HG02884 (cell line): ENCODE data around the gene HLA-B.
A peak's percentile ranks its signal among the peaks of the same experiment; 100 is the strongest.
"Not testable (repeated sequence)": the region's sequence is repeated elsewhere in the genome, so short reads cannot be mapped to it uniquely, and the experiment has no call there.

ENCODE experiments used
- ATAC-seq: cut with Tn5 transposase; IDR thresholded peaks from one replicate; pipeline ENCODE4 v1.9.1; 2021; ENCODE audit warnings: mild to moderate bottlenecking, moderate library complexity; ENCODE audit not compliant: unreplicated experiment

The HLA-B gene

DNA sequence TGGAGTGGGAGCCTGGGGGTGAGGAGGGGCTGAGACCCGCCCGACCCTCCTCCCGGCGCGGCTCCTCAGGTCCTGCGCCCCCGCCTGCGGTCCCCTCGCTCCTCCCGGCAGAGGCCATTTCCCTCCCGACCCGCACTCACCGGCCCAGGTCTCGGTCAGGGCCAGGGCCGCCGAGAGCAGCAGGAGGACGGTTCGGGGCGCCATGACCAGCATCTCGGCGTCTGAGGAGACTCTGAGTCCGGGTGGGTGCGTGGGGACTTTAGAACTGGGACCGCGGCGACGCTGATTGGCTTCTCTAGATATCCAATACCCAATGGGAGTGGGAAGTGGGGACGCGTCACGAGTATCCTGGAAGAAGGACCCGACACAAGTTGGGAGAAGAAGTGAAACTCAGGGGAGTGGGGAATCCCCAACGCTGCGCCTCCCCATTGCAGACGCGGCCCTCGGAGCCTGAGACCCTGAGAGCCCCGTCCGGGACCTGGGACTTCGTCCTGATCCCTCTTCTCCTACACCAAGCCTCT is at the start of gene HLA-B:
HLA-B (minus strand) TSS at position 234 of the 521 bp plus-strand sequence; CDS start at position 213, 21 bp downstream.
- ATAC-seq: peak; percentile 76

DNA sequence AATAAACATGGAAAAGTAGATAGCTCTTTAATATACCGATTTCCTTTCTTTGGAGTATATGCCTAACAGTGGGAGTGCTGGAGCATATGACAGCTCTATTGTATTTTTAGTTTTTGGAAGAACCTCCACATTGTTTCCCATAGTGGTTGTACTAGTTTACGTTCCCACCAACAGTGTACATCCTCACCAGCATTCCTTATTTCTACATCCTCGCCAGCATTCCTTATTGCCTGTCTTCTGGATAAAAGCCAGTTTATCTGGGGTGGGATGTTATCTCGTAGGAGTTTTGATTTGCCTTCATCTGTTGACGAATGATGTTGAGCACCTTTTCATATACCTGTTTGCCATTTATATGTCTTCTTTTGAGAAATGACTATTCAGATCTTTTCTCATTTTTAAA is 49.0 kb upstream of the HLA-B start:
- ATAC-seq: no peak

DNA sequence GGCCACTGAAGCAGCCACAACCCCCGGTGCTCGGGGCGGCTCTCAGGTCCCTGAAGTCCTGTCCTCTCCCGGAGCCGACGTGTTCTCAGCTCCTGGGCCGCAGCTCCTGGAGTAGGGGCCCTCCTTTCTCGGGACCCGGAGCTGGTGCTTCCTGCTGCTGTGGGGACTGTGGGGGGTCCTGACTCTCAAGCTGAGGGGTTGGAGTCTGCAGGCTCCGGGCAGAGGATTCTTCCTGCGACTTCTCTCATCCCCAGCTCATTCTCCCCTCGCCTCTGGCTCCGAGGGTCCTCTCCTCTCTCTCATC is 47.0 kb upstream of the HLA-B start:
- not testable (repeated sequence) for ATAC-seq

DNA sequence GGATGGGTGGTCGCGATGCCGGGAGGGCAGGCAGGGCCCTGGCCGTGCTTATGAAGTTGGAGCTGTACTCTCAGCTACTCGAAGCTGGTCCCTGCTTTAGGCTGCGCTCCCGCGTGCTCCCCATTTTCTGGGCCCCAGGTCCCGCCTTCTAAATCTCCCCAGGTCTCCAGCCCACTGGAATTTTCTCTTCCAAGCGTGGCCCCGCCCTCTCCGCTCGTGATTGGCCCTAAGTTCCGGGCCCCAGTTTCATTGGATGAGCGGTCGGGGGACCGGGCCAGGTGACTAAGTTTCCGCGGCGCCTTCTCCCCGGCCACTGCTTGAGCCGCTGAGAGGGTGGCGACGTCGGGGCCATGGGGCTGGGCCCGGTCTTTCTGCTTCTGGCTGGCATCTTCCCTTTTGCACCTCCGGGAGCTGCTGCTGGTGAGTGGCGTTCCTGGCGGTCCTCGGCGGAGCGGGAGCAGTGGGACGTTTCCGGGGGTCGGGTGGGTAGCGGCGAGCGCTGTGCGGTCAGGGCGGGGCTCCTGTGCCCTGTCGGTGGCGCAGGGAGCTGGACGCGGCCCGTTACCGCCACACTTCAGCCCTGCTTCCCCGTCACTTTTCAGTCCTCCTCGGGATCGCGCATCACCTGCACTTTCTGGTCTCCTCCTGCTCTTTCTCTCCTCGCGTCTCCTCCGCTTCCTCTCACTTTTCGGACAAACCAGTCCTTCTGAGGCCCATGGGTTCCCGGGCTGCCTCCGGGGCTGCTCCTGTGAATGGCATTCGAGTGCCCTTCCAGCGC is 46.5 kb upstream of the HLA-B start, which contains the start of gene MICA:
MICA (plus strand) TSS at position 313 of the 778 bp plus-strand sequence; CDS start at position 351, 38 bp downstream.
- ATAC-seq: peak; percentile 59

DNA sequence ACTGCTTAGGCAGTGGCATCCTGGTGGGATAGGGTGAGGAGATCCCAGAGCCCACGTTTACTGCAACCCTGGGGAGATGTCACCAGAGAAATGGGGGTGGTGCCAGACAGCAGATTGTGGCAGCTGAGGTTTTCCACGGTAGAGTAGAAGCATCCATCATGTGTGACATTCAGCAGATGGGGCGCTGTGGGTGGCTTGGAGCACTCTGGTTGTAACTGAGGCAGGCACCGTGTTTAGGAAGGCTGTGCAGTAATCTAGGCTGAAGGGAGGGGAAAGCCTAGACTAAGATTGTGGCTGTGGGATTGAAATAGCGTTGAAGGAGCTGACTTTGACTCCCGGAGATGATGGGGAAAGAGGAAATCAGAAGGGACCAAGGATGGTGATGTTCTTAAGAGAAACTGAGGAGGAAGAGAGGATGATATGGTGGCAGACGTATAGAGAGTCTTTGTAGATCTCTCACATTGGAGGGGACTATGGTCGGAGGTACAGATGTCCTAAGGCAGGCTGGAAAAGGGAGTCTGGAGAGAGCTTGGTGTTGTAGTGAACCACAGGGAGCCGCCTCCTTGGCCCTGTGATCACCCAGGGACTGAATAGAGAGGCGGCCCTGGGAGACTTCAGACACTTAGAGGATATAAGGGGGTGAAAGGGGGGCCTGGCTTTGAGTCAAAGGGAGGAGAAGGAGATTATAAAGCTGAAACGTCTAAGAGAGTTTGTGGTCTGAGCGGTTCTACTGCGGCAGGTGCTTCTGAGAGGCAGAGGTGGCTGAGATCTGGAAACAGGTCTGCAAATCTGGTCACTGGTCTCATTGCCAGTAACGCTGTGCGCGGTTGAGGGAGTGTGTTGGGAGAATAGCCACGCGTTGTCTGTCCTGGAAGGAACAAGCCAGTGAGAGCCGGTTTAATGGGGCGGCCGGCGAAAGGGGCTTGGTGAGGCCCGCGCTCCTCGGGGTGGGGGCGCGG is 45.6 kb upstream of the HLA-B start:
- ATAC-seq: peak; percentile 18

DNA sequence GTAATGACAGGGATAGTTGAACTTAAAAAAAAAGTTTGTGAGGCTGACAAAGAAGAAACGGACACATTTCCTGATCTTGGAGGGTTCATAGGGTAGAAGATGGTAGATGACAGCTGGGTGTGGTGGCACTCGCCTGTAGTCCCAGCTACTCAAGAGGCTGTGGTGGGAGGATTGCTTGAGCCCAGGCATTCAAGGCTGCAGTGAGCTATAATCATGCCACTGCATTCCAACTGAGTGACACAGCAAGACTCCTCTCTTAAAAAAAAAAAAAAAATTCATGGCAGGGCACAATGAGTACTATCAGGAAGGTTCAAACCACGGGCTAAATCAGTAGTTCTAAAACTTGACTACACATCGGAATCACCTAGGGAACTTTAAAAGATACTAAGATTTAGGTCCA is 44.4 kb upstream of the HLA-B start:
- ATAC-seq: no peak

DNA sequence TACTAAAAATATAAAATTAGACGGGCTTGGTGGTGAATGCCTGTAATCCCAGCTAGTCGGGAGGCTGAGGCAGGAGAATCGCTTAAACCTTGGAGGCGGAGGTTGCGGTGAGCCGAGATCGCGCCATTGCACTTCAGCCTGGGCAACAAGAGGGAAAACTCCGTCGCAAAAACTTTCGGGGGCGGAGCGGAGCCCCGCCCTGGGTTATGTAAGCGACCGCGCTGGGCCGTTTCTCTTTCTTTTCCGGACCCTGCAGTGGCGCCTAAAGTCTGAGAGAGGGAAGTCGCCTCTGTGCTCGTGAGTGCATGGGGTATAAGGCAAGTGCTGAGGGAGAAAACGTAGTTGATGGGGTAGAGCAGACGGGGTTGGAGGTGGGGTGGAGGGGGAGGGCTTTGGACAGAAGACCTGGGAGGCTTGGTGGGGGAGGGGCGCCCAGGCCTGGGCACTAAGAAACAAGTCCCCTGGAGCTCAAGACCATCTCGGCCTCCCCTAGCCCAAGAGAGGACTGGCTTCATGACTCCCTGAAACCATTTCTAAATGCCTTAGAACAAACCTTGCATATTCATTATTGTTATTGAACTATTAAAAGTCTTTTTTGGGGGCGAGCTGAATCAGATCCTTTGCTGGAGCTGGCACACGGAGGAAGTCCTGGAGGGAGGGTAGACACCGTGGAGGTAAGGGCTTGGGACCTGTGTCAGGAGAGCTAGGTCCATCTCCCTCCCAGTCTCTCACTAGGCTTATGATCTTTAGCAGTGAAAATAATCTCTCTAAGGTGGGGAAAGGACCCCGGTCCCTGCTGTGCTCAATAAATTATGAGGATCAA is 43.7 kb upstream of the HLA-B start:
- no peak for ATAC-seq

DNA sequence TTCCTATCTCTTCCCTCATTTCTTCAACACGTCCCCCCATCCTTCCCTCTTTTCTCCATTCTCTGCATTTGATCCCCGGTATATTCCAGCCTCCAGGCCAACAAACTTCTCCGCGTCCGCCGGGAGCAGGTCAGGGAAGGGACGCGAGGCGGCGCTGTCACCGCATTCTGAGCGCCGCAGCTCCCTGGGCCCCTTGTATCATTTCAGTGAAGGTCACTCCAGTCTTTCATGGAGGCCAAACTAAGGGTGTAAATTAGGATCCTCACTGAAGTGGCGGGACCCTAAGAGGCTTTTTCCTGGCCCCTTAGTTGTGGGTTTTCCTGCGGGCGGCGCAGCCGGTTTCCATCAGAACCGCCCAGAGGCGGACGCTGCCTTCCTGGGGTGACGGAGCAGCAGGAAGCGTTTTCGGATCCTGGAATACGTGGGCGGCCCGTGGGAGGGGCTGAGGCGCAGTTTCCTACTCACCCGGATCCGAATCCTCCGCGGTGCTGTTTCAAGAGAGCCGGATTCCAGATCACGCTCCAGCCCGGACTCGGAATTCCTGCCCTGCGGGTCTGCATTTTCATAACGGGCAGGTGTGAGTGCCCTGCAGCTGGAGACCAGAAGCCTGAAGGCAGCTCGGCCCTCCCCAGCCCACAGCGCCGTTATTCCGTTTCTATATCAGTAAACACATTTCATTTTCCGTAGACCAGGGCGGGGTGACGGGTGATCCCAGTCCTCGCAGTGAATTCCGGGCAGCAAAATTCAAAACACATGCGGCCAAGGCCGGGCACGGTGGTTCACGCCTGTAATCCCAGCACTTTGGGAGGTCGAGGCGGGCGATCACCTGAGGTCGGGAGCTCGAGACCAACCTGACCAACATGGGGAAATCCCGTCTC is 42.8 kb upstream of the HLA-B start:
- no peak for ATAC-seq

DNA sequence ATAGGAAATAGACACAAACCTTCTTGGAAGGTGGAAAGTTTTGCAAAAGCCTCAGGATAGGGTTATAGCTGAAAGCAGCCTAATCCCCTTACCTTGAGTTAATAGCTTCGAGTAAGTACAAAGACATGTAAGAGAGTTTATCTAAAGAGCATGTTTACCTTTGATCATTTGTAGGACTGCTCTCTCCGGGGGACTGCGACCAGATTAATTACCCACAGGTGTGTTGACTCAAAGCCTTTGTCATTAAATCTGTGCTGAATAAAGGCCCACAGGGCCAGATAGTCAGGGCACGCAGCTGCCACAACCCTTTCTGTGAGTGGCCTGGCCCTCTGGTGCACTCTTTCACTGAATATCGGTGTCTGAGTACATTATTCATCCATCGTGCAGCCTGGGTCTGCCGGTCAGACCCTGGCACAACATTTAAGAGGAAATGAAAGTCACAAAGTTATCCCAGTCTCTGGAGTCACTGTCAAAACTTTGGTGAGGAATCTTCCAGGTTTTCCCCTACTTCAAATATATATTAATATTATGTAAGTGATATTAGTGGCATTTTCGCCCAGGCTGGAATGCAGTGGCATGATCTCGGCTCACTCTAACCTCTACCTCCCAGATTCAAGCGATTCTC is 41.0 kb upstream of the HLA-B start:
- no peak for ATAC-seq

DNA sequence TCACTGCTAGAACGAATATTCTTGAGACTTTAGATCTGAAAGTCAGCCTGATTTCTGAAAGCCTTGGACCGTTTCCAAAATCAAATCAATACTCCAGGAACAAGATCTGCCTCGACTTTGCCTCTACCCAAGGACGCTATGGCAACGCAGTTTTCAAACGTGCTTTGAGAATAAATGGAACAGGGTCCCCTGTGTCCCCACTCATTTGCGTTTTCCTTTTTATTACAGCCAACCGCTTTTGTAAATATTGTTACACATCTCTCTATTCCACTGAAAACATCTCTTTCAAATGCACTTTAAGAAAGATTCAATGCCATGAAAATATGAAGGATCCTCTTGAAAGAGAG is 40.1 kb upstream of the HLA-B start:
- ATAC-seq: not testable (repeated sequence)

DNA sequence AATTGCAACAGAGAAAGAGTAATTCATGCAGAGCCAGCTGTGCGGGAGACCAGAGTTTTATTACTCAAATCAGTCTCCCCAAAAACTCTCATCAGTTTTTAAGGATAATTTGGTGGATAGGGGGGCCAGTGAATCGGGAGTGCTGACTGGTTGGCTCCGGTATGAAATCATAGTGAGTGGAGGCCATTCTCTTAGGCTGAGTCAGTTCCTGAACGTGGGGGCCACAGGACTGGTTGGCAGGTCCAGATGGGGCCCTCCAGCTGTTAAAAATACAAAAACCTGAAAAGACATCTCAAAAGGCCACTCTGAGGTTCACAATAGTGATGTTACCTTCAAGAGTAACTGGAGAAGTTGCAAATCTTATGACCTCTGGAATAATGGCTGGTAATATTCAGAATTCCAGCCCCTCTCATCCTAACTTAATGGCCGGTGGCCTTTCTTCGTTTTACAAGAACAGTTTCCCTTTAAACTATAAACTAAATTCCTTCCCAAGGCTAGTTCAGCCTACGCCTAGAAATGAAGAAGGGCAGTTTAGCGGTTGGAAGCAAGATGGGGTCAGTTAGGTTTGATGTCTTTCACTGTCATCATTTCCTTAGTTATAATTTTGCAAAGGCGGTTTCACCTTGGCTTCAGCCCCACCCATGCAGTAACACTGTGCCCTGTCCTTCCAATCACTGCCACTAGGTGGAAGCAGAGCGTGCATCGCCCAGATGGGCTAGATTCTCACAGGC is 39.6 kb upstream of the HLA-B start:
- ATAC-seq: no peak

DNA sequence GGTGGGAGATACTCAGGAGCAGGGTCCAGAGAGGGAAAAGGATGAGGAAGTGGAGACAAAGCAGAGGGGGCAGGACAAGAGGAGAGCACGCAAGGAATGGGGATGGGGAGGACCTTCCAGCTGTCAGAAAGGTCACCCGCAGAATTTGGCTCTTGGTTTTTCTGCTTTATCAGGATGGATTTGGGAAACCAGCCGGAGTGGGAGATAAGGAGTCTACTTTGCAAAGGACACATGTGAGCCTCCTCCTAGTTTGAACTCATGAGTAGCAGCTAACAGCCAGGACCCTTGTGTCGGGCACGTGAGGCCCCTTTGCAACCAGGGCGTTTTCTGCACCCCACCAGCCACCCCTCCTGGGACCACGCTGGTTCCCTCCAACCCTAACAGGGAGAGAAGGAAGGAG is 38.9 kb upstream of the HLA-B start:
- no peak for ATAC-seq

DNA sequence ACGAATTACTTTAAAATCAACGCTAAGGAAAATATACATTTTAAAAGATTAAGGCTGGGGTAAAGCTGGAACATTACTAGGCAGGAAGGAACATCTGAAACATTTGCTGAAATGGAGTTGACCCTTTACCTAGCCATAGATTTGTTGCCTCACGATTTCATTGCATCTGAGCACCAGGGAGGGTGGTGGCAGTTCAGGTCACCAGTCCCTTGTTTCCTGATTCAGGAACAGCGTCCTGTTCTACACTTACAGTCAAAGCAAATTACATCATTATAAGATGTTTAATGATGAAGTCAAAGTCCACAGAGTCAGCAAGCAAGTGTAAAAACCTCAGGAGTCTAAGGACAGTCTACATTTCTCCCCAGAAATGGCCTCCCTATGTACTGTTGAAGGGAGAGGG is 37.4 kb upstream of the HLA-B start:
- ATAC-seq: no peak

DNA sequence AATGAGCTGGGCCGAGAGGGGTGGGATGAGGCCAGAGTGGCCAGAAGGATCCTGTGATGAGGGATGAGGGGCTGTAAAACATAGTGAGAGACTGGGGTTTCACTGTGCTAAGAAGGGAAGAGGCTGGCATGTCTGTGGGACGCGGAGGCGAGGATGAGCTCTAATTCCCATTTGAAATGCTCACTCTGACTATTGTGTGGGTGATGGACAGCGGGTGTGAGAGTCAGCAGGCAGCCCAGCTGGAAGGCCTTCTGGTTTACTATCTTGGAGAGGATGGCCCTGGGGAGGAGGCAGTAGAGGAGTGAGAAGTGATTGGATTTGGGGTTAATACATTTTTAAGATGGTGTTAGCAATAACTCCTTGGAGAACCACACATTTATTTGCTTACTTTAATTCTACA is 37.0 kb upstream of the HLA-B start:
- no peak for ATAC-seq

DNA sequence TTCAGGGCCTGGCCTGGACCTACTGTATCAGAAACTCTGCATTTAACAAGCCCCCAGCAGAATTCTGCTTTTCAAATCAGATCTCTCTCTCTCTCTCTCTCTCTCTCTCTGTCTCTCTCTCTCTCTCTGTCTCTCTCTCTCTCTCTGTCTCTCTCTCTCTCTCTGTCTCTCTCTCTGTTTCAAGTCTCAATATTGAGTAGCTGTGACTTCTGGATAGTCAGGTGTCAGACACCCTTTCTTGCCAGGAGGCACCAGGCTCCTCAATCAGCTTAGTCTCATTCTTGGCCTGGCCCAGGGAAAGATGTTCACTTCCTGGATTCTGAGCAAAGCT is 32.8 kb upstream of the HLA-B start:
- ATAC-seq: not testable (repeated sequence)

DNA sequence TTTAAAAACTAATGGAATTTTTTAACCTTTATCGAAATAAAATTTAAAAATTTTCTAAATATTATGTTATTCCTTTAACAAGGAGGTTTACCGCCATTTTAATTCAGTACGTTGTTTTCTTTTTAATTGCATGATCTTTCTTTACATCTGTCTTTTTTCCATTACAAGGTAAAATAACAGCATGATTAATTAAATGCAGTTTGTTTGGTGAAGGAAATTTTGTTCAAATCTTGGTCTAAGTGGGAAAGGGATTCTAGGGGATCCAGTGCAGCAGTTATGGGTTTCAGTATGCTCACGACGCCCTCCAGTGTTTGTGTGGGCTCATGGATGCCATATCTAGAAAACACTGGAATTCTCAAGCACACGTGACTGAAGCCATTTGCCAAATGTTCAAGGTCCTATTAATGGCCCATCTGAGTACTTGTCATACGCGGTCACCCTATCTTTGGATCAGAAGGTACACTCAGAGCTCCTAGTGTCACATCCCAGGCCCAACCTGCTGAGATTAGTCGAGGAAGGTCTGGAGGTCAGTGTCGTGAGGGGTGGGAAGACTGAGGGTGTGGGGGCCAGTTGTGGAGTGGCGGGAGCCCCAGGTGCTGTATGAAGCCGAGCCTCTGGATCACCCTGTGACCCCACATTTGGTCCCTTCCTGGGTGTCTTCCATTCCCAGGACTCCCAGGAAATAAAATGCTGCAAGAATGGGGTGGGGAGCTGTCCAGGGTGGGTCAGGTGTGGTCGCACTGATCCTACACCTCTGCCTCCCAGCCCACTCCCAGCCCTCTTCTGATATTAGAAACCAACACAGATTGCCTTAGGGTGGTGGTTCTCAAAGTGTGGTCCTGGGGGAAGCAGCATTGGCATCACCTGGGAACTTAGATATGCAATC is 32.2 kb upstream of the HLA-B start:
- not testable (repeated sequence) for ATAC-seq

DNA sequence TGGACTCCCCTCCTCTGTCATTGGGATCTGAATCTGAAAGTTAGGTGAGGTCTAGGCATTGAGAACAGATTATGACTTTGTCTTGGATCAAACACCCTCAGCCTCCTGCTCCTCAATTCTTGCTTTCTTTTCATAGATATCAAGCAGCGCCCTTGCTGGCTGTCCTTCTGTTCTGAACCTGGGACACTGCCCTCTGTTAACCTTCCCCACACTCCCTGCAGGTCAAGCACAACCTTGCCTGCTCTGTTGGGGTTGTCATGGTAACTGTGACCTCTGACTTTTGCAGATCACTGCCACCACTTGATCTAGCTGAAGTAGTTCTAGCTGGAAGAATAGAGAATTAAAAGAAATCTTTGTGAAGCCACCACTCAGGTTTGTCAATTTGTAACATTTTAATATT is 30.0 kb upstream of the HLA-B start:
- ATAC-seq: no peak

DNA sequence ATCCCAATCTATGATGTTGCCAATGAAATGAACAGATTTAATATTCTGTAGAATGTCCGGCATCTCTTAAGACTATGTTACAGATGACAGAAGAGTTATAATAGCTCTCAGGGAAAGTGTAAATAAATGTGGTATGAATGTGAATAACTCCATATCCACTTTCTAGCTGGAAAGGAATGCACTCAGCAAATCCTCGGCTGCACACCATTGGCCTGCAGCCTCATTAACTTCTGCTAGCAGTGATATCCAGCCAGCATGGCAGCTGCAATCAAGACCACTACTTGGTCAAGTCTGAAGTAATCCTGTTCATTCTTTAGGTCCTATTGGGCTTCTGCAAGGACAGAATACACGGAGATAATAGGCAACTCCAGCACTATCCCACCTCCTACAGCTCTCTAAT is 29.1 kb upstream of the HLA-B start:
- no peak for ATAC-seq
